K562 (cell line): Measurements from ENCODE around the gene BACE2. TPM values are rescaled to one million over a fixed set of nuclear protein-coding genes. Genes with fewer than 3 reads are reported as not detected.

Experiments
- ATAC-seq: fragments of 200-7000 bp; cut with Tn5 transposase; 3 replicates; pipeline ENCODE4 v1.9.1; 2020; ENCODE audit warnings: moderate library complexity
- BruUV-seq: library from RNA; stranded (reverse); fragments of 400-500 nt; replicated peaks from 2 replicates; lab custom pipeline; 2021; lab: Mats Ljungman, UMichigan
- CTCF ChIA-PET: fragments of 300-600 bp; formaldehyde crosslinking; extraction: SDS; loops from one replicate; lab custom pipeline; 2021; ENCODE audit warnings: low intra/inter-chr PET ratio; lab: Yijun Ruan, JAX
- POLR2A ChIA-PET: fragments of 300-600, 350-650 bp; sonication (Branson Sonifier 250); formaldehyde crosslinking; extraction: SDS; loops from one replicate; lab custom pipeline; 2021; ENCODE audit warnings: antibody characterized with exemption, inconsistent platforms; lab: Yijun Ruan, JAX
- DNase-seq, 4 experiments: peaks; one replicate each; pipeline versions ENCODE4 v3.0.0 to v3.0.0-alpha.2; 2011 to 2018; ENCODE audit warnings: low spot score in 3 of 4, mixed read lengths in 3 of 4; ENCODE audit errors: extremely low read depth in 1 of 4
- FAIRE-seq: peaks from 2 replicates; lab custom pipeline; 2011; peaks lifted over from hg19 to GRCh38; lab: Jason Lieb, UNC
- H2AFZ ChIP-seq: 2 replicates; pipeline ENCODE4 v1.6.0; 2011; ENCODE audit warnings: low read depth, low read length, control low read depth, inconsistent platforms
- H3K27ac ChIP-seq: fragments of 200-600 bp; 3 replicates; pipeline ENCODE4 v1.8.0; 2011; ENCODE audit warnings: low read depth, mild to moderate bottlenecking, control low read depth, inconsistent platforms, low read length, moderate library complexity, mixed read lengths; ENCODE audit errors: extremely low read depth
- H3K27me3 ChIP-seq, 2 experiments: fragments of 300-600 bp in 1 of 2; 2 replicates in 1 of 2; 3 replicates in 1 of 2; pipeline versions ENCODE4 v1.6.0 to v1.8.0; 2011; ENCODE audit warnings: inconsistent platforms in 2 of 2, low read length in 2 of 2, mild to moderate bottlenecking in 1 of 2, mixed read lengths in 1 of 2, moderate library complexity in 1 of 2; ENCODE audit not compliant: control insufficient read depth in 2 of 2, insufficient read depth in 2 of 2
- H3K36me3 ChIP-seq: fragments of 300-600 bp; 3 replicates; pipeline ENCODE4 v1.8.0; 2011; ENCODE audit warnings: mild to moderate bottlenecking, low read length, inconsistent platforms; ENCODE audit not compliant: control insufficient read depth, insufficient read depth
- H3K4me1 ChIP-seq, 2 experiments: fragments of 200-600 bp in 1 of 2; replicated peaks in 1 of 2; 2 replicates in 1 of 2; 3 replicates in 1 of 2; pipeline versions ENCODE4 v1.5.1 to v1.8.0; 2011; ENCODE audit warnings: inconsistent platforms in 2 of 2, low read length in 2 of 2, mild to moderate bottlenecking in 1 of 2, mixed read lengths in 1 of 2, moderate library complexity in 1 of 2; ENCODE audit not compliant: control insufficient read depth in 2 of 2, insufficient read depth in 2 of 2
- H3K4me2 ChIP-seq: 2 replicates; pipeline ENCODE4 v1.6.1; 2011; ENCODE audit warnings: low read length, control low read depth, inconsistent platforms, mixed read lengths; ENCODE audit not compliant: insufficient read depth
- H3K4me3 ChIP-seq: fragments of 200-600 bp; sonication (generic), shearing (Covaris generic); 2 replicates; pipeline ENCODE4 v1.5.1; 2016; ENCODE audit warnings: control low read depth, inconsistent platforms
- H3K79me2 ChIP-seq: fragments of 200-600 bp; 3 replicates; pipeline ENCODE4 v1.8.0; 2011; ENCODE audit warnings: low read length, inconsistent platforms; ENCODE audit not compliant: control insufficient read depth, insufficient read depth
- H3K9ac ChIP-seq, 2 experiments: 2 replicates each; pipeline versions ENCODE4 v1.6.0 to v1.6.1; 2011; ENCODE audit warnings: low read depth in 2 of 2, low read length in 2 of 2, control low read depth in 1 of 2, inconsistent platforms in 1 of 2, mild to moderate bottlenecking in 1 of 2, mixed read lengths in 1 of 2; ENCODE audit not compliant: insufficient read depth in 1 of 2
- H3K9me1 ChIP-seq: one replicate; pipeline ENCODE4 v1.6.0; 2011; ENCODE audit warnings: inconsistent platforms, mild to moderate bottlenecking, low read length, moderate library complexity; ENCODE audit not compliant: control insufficient read depth, insufficient read depth
- H3K9me3 ChIP-seq: replicated peaks from 2 replicates; pipeline ENCODE4 v1.5.1; 2011; ENCODE audit warnings: low read depth, low read length, inconsistent platforms; ENCODE audit not compliant: control insufficient read depth, insufficient read depth
- H4K20me1 ChIP-seq: replicated peaks from 2 replicates; pipeline ENCODE4 v1.6.1; 2011; ENCODE audit warnings: low read length, inconsistent platforms, mixed read lengths; ENCODE audit not compliant: control insufficient read depth, insufficient read depth
- FOXK1 ChIP-seq: sonication (generic); formaldehyde crosslinking; IDR thresholded peaks from 2 replicates; pipeline ENCODE4 v1.8.0; 2022; ENCODE audit warnings: missing genetic modification reagents, mild to moderate bottlenecking, borderline replicate concordance
- ZMIZ1 ChIP-seq, 2 experiments: fragments of 150-350 bp in 1 of 2; IDR thresholded peaks; 2 replicates each; pipeline ENCODE4 v1.6.1; 2012 to 2016; ENCODE audit warnings: low read depth in 2 of 2, low read length in 2 of 2, mild to moderate bottlenecking in 1 of 2, moderate library complexity in 1 of 2
- WGBS: fragments of 100-300 bp; shearing (Covaris generic); methylation state at CpG from one replicate; pipeline ENCODE4 v1.1.6; 2016; ENCODE audit warnings: low coverage, mixed read lengths; ENCODE audit not compliant: insufficient coverage; ENCODE audit errors: missing lambda C conversion rate; 5-methylcytosine and 5-hydroxymethylcytosine counted together
- in situ Hi-C: fragments of 300-500 bp; cut with MboI; formaldehyde crosslinking; loops from 4 replicates; pipeline ENCODE4 v1.15.0; 2018; ENCODE audit warnings: inconsistent platforms, mixed read lengths
- intact Hi-C: fragments of 100-400 bp; cut with micrococcal nuclease; formaldehyde crosslinking; loops from 2 replicates; pipeline ENCODE4 v1.14.2; 2022
- polyA plus RNA-seq, 8 experiments: library from polyadenylated mRNA; depleted of rRNA in 4 of 8; stranded (reverse) in 5 of 8; unstranded in 3 of 8; fragments of >200 nt; fragmentation: Nextera tagmentation in 2 of 8; fragmentation: Illumina TruSeq in 1 of 8; extraction: Ambion mirVana in 2 of 8; extraction: Trizol in 1 of 8; gene quantifications; 2 replicates each; pipeline versions ENCODE4 v1.2.1 to v1.2.3, GENCODE V29; 2011 to 2014; ENCODE audit warnings: inconsistent platforms in 1 of 8, missing spikeins in 1 of 8
- total RNA-seq, 7 experiments: library from RNA; depleted of rRNA in 6 of 7; stranded (reverse); fragments of >200 nt in 6 of 7; fragmentation: Illumina TruSeq in 2 of 7; extraction: Trizol in 2 of 7; gene quantifications; 2 replicates each; pipeline versions ENCODE4 v1.2.1 to v1.2.3, GENCODE V29; 2011 to 2021; ENCODE audit warnings: low replicate concordance in 1 of 7
- TF ChIP-seq, protein P1 (sequence below), 2 experiments: fragments of 450-650 bp; conservative IDR thresholded peaks; 2 replicates each; pipeline ENCODE4 v1.6.1; 2017; ENCODE audit warnings: mild to moderate bottlenecking in 2 of 2, moderate library complexity in 2 of 2

Gene BACE2
- total and polyA plus RNA-seq, 9 of the 15 experiments (the other 6 are each of a cell fraction or from before 2014, with no cell fraction given), result 0.05 to 0.24 (median 0.15) TPM; not detected in 2

GRCh38 chr21:41226853-41227252, 58.9 kb downstream of the BACE2 start:
- Histone ChIP-seq H3K27me3 (peaks cover 3 to 4% of the 10 kb centered on the region in 2 experiments; a peak in 4 of 5 replicates), H3K4me1 (peaks cover 0 to 5% of the 10 kb centered on the region in 2 experiments; a peak in 3 of 5 replicates)
- no peak for FAIRE-seq
- TF ChIP-seq ZMIZ1 (IDR thresholded peaks at IDR 0.05; ENCODE audit: low read depth in 2 of 2, low read length in 2 of 2) (no peak), FOXK1 (CRISPR knock-in tag) (no peak)
- TF ChIP-seq, protein P1, sequence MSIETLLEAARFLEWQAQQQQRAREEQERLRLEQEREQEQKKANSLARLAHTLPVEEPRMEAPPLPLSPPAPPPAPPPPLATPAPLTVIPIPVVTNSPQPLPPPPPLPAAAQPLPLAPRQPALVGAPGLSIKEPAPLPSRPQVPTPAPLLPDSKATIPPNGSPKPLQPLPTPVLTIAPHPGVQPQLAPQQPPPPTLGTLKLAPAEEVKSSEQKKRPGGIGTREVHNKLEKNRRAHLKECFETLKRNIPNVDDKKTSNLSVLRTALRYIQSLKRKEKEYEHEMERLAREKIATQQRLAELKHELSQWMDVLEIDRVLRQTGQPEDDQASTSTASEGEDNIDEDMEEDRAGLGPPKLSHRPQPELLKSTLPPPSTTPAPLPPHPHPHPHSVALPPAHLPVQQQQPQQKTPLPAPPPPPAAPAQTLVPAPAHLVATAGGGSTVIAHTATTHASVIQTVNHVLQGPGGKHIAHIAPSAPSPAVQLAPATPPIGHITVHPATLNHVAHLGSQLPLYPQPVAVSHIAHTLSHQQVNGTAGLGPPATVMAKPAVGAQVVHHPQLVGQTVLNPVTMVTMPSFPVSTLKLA (conservative IDR thresholded peaks at IDR 0.05), result no peak
- TF ChIP-seq, all 486 proteins: peak for 0
- intact Hi-C loops (no loop called here), in situ Hi-C loops (no loop called here)
- H3K4me3 ChIP-seq, result no peak overlapping the region
- ChIA-PET POLR2A (interaction anchor here (2.4 kb wide), 1 partner anchor 10 kb away, joined by 13 read pairs; no protein-coding TSS in a partner anchor), CTCF (no interaction called here)
- H3K4me2 ChIP-seq, result no peak overlapping the region
- no peaks in the 10 kb centered on the region for H4K20me1 ChIP-seq
- no peaks in the 10 kb centered on the region for H3K79me2 ChIP-seq
- H3K9ac ChIP-seq, result no peak overlapping the region
- no peaks in the 10 kb centered on the region for H3K36me3 ChIP-seq
- H3K9me3 ChIP-seq, result no peaks in the 10 kb centered on the region
- H3K9me1 ChIP-seq, result no peaks in the 10 kb centered on the region
- H3K27ac ChIP-seq, result no peak overlapping the region
- BruUV-seq, result no TSS peak
- ATAC-seq (no peak), DNase-seq (no peak)
- H2AFZ ChIP-seq, result no peak overlapping the region
- under 1% methylated on average over 8 of the region's 8 CpGs for WGBS
